Stimulated activated effector memory CD8-positive, alpha-beta T cell treated with anti-CD3 and anti-CD28 coated beads, Interleukin-12 subunit alpha, Interleukin-12 subunit beta, amount 100 ng/mL, for 72 hours (primary cell): ENCODE results near the gene RERE.
A peak's percentile ranks its signal among the peaks of the same experiment; 100 is the strongest.

Experiments
- ATAC-seq: fragments of 150-1000 bp; cut with Tn5 transposase; 2 replicates; pipeline ENCODE4 v1.10.0; 2021
- DNase-seq, 2 donors: peaks; one replicate each; pipeline ENCODE4 v3.0.0; 2021 to 2022; ENCODE audit warnings: low spot score in 2 of 2
- H3K27ac Mint-ChIP-seq: one replicate; pipeline ENCODE4 v1.8.0; 2022; ENCODE audit warnings: mild to moderate bottlenecking, mixed read lengths
- H3K36me3 Mint-ChIP-seq: one replicate; pipeline ENCODE4 v1.8.0; 2022; ENCODE audit warnings: mild to moderate bottlenecking, mixed read lengths
- H3K4me1 Mint-ChIP-seq: one replicate; pipeline ENCODE4 v1.8.0; 2022; ENCODE audit warnings: mixed read lengths
- H3K4me3 Mint-ChIP-seq: one replicate; pipeline ENCODE4 v1.8.0; 2022; ENCODE audit warnings: mild to moderate bottlenecking, mixed read lengths
- H3K9me3 Mint-ChIP-seq: one replicate; pipeline ENCODE4 v1.8.0; 2022; ENCODE audit warnings: mixed read lengths

The RERE gene

GRCh38 chr1:8689431-8690252 lies 127.8 kb downstream of the RERE start:
- Mint-ChIP-seq H3K9me3 (no peaks in the 10 kb centered on the region), H3K36me3 (no peaks in the 10 kb centered on the region), H3K27ac (no peak overlapping the region), H3K4me1 (peaks cover 13% of the 10 kb centered on the region), H3K4me3 (no peak overlapping the region)
- ATAC-seq (no peak), DNase-seq (no peak)

- no peaks in the 10 kb centered on the region for H3K36me3 Mint-ChIP-seq
- ATAC-seq (no peak), DNase-seq (no peak)
- no peak overlapping the region for H3K4me3 Mint-ChIP-seq
- H3K9me3 Mint-ChIP-seq: no peaks in the 10 kb centered on the region
- no peak overlapping the region for H3K27ac Mint-ChIP-seq
- peaks cover 17% of the 10 kb centered on the region for H3K4me1 Mint-ChIP-seq
Observed at GRCh38 chr1:8687538-8687937, 129.9 kb downstream of the RERE start.

GRCh38 chr1:8687039-8687438 lies 130.4 kb downstream of the RERE start:
- Mint-ChIP-seq H3K4me3 (no peak overlapping the region), H3K4me1 (peaks cover 22% of the 10 kb centered on the region), H3K27ac (no peak overlapping the region), H3K9me3 (no peaks in the 10 kb centered on the region), H3K36me3 (no peaks in the 10 kb centered on the region)
- ATAC-seq: no peak
- no peak for DNase-seq

GRCh38 chr1:8685463-8685862 lies 132.0 kb downstream of the RERE start:
- ATAC-seq (no peak), DNase-seq (no peak)
- H3K4me3 Mint-ChIP-seq: no peak overlapping the region
- H3K27ac Mint-ChIP-seq: no peak overlapping the region
- H3K36me3 Mint-ChIP-seq: no peaks in the 10 kb centered on the region
- no peaks in the 10 kb centered on the region for H3K9me3 Mint-ChIP-seq
- peaks cover 27% of the 10 kb centered on the region for H3K4me1 Mint-ChIP-seq

- Mint-ChIP-seq H3K9me3 (no peaks in the 10 kb centered on the region), H3K4me1 (peaks cover 27% of the 10 kb centered on the region), H3K27ac (no peak overlapping the region), H3K36me3 (no peaks in the 10 kb centered on the region), H3K4me3 (no peak overlapping the region)
- ATAC-seq (no peak), DNase-seq (no peak)
Observed at GRCh38 chr1:8684590-8684989, 132.8 kb downstream of the RERE start.

- ATAC-seq (no peak), DNase-seq (no peak)
- Mint-ChIP-seq H3K4me3 (no peak overlapping the region), H3K4me1 (peaks cover 27% of the 10 kb centered on the region), H3K27ac (no peak overlapping the region), H3K36me3 (no peaks in the 10 kb centered on the region), H3K9me3 (no peaks in the 10 kb centered on the region)
Observed at GRCh38 chr1:8682573-8682972, 134.9 kb downstream of the RERE start.

GRCh38 chr1:8681911-8682310 lies 135.5 kb downstream of the RERE start:
- ATAC-seq: peak; percentile 48
- H3K36me3 Mint-ChIP-seq: no peaks in the 10 kb centered on the region
- no peaks in the 10 kb centered on the region for H3K9me3 Mint-ChIP-seq
- no peak for DNase-seq
- no peak overlapping the region for H3K27ac Mint-ChIP-seq
- H3K4me3 Mint-ChIP-seq: no peak overlapping the region
- H3K4me1 Mint-ChIP-seq: peaks cover 24% of the 10 kb centered on the region

GRCh38 chr1:8680664-8681650 lies 136.5 kb downstream of the RERE start:
- Mint-ChIP-seq H3K36me3 (no peaks in the 10 kb centered on the region), H3K9me3 (no peaks in the 10 kb centered on the region), H3K4me1 (peaks cover 24% of the 10 kb centered on the region), H3K27ac (no peak overlapping the region), H3K4me3 (no peak overlapping the region)
- ATAC-seq: no peak
- DNase-seq: no peak

- peaks cover 24% of the 10 kb centered on the region for H3K4me1 Mint-ChIP-seq
- no peak for ATAC-seq
Observed at GRCh38 chr1:8679929-8680663, 137.3 kb downstream of the RERE start.

GRCh38 chr1:8679395-8679800 lies 138.0 kb downstream of the RERE start:
- Mint-ChIP-seq H3K4me3 (no peak overlapping the region), H3K4me1 (peaks cover 17% of the 10 kb centered on the region), H3K9me3 (no peaks in the 10 kb centered on the region), H3K36me3 (no peaks in the 10 kb centered on the region), H3K27ac (no peak overlapping the region)
- DNase-seq (no peak), ATAC-seq (peak; percentile 81)

More at GRCh38 chr1:8679929-8680663, 137.3 kb downstream of the RERE start:
- DNase-seq: no peak
- H3K36me3 Mint-ChIP-seq: no peaks in the 10 kb centered on the region
- H3K4me3 Mint-ChIP-seq: no peak overlapping the region
- no peak overlapping the region for H3K27ac Mint-ChIP-seq
- no peaks in the 10 kb centered on the region for H3K9me3 Mint-ChIP-seq

- no peak overlapping the region for H3K27ac Mint-ChIP-seq
- no peaks in the 10 kb centered on the region for H3K9me3 Mint-ChIP-seq
- H3K36me3 Mint-ChIP-seq: no peaks in the 10 kb centered on the region
- no peak overlapping the region for H3K4me3 Mint-ChIP-seq
- peaks cover 17% of the 10 kb centered on the region for H3K4me1 Mint-ChIP-seq
- DNase-seq (no peak), ATAC-seq (no peak)
Observed at GRCh38 chr1:8678673-8679394, 138.6 kb downstream of the RERE start.

- no peak overlapping the region for H3K27ac Mint-ChIP-seq
- no peaks in the 10 kb centered on the region for H3K9me3 Mint-ChIP-seq
- H3K36me3 Mint-ChIP-seq: no peaks in the 10 kb centered on the region
- H3K4me3 Mint-ChIP-seq: no peak overlapping the region
- ATAC-seq (no peak), DNase-seq (no peak)
- H3K4me1 Mint-ChIP-seq: peaks cover 17% of the 10 kb centered on the region
Observed at GRCh38 chr1:8677782-8678181, 139.7 kb downstream of the RERE start.

- no peaks in the 10 kb centered on the region for H3K36me3 Mint-ChIP-seq
- no peaks in the 10 kb centered on the region for H3K9me3 Mint-ChIP-seq
- ATAC-seq (no peak), DNase-seq (no peak)
- H3K4me1 Mint-ChIP-seq: peaks cover 8% of the 10 kb centered on the region
- H3K27ac Mint-ChIP-seq: no peak overlapping the region
- no peak overlapping the region for H3K4me3 Mint-ChIP-seq
Observed at GRCh38 chr1:8676813-8677212, 140.6 kb downstream of the RERE start.

GRCh38 chr1:8676072-8676471 lies 141.4 kb downstream of the RERE start:
- ATAC-seq: no peak
- no peak overlapping the region for H3K27ac Mint-ChIP-seq

More at GRCh38 chr1:8676072-8676471, 141.4 kb downstream of the RERE start:
- Mint-ChIP-seq H3K4me1 (peaks cover 7% of the 10 kb centered on the region), H3K4me3 (no peak overlapping the region), H3K36me3 (no peaks in the 10 kb centered on the region), H3K9me3 (no peaks in the 10 kb centered on the region)
- DNase-seq: no peak
